A204.1 (cell line): ENCODE measurements around the gene DCLK1.

Source experiments
- FAIRE-seq: peaks from 2 replicates; lab custom pipeline; 2012; peaks lifted over from hg19 to GRCh38; lab: Jason Lieb, UNC

The DCLK1 gene

GRCh38 chr13:36131222-36131930 lies at the start of gene DCLK1:
Gene DCLK1, minus strand, starts transcription at chr13:36131382.
- FAIRE-seq = no peak

GRCh38 chr13:36175621-36176020 lies 44.4 kb upstream of the DCLK1 start:
- no peak for FAIRE-seq

- FAIRE-seq = no peak
These were observed 43.7 kb upstream of the DCLK1 start for GRCh38 chr13:36174923-36175322.

GRCh38 chr13:36173571-36174322 lies 42.6 kb upstream of the DCLK1 start:
- FAIRE-seq = no peak

GRCh38 chr13:36166046-36166445 lies 34.9 kb upstream of the DCLK1 start:
- no peak for FAIRE-seq

GRCh38 chr13:36163809-36164308 lies 32.7 kb upstream of the DCLK1 start:
- no peak for FAIRE-seq

GRCh38 chr13:36163286-36163685 lies 32.1 kb upstream of the DCLK1 start:
- FAIRE-seq = no peak

- FAIRE-seq = no peak
These were observed 29.1 kb upstream of the DCLK1 start for GRCh38 chr13:36160297-36160696.

- FAIRE-seq = no peak
These were observed 27.4 kb upstream of the DCLK1 start for GRCh38 chr13:36158611-36159010.

GRCh38 chr13:36157480-36157879 lies 26.3 kb upstream of the DCLK1 start:
- no peak for FAIRE-seq

GRCh38 chr13:36154567-36155291 lies 23.5 kb upstream of the DCLK1 start:
- no peak for FAIRE-seq

GRCh38 chr13:36151591-36151990 lies 20.4 kb upstream of the DCLK1 start:
- FAIRE-seq = no peak

- no peak for FAIRE-seq
These were observed 17.3 kb upstream of the DCLK1 start for GRCh38 chr13:36148446-36148845.

- no peak for FAIRE-seq
These were observed 16.1 kb upstream of the DCLK1 start for GRCh38 chr13:36147330-36147729.

GRCh38 chr13:36146511-36147269 lies 15.5 kb upstream of the DCLK1 start:
- FAIRE-seq = no peak

- FAIRE-seq = no peak
These were observed 12.6 kb upstream of the DCLK1 start for GRCh38 chr13:36143738-36144137.

- FAIRE-seq = no peak
These were observed 11.6 kb upstream of the DCLK1 start for GRCh38 chr13:36142735-36143134.

GRCh38 chr13:36135876-36136275 lies 4.7 kb upstream of the DCLK1 start:
- no peak for FAIRE-seq

GRCh38 chr13:36134632-36135031 lies 3.5 kb upstream of the DCLK1 start:
- no peak for FAIRE-seq

- no peak for FAIRE-seq
These were observed 2.9 kb upstream of the DCLK1 start for GRCh38 chr13:36133950-36134626.

- no peak for FAIRE-seq
These were observed 1.2 kb upstream of the DCLK1 start for GRCh38 chr13:36132376-36132775.

GRCh38 chr13:36131931-36132297 lies 732 bp upstream of the DCLK1 start:
- FAIRE-seq = no peak
